HG03469 (cell line): Measurements from ENCODE around the gene HOXA4.

Experiments used
- ATAC-seq: cut with Tn5 transposase; IDR thresholded peaks from one replicate; pipeline ENCODE4 v1.9.1; 2021; ENCODE audit warnings: mild to moderate bottlenecking, moderate library complexity, moderate number of reproducible peaks; ENCODE audit not compliant: unreplicated experiment

Gene HOXA4

GRCh38 chr7:27158436-27159265 lies 28.1 kb upstream of the HOXA4 start:
- ATAC-seq = no peak

- ATAC-seq = no peak
Observed at GRCh38 chr7:27157702-27158431, 27.3 kb upstream of the HOXA4 start.

- ATAC-seq = no peak
Observed at GRCh38 chr7:27156916-27157701, 26.6 kb upstream of the HOXA4 start.

- no peak for ATAC-seq
Observed at GRCh38 chr7:27156508-27156898, 25.9 kb upstream of the HOXA4 start, which contains the start of gene HOXA7. HOXA7 (minus strand) TSS chr7:27156675; CDS start chr7:27156545, 130 bp downstream.

GRCh38 chr7:27155816-27156507 lies 25.4 kb upstream of the HOXA4 start:
- ATAC-seq = no peak

GRCh38 chr7:27154901-27155815 lies 24.6 kb upstream of the HOXA4 start:
- no peak for ATAC-seq

- ATAC-seq = no peak
Observed at GRCh38 chr7:27154369-27154768, 23.8 kb upstream of the HOXA4 start.

- ATAC-seq = no peak
Observed at GRCh38 chr7:27153526-27153925, 23.0 kb upstream of the HOXA4 start.

- ATAC-seq = no peak
Observed at GRCh38 chr7:27152816-27153442, 22.4 kb upstream of the HOXA4 start.

GRCh38 chr7:27151931-27152815 lies 21.6 kb upstream of the HOXA4 start, which contains the start of gene HOXA3:
HOXA3 (minus strand) TSS chr7:27152583; CDS start chr7:27110640, 41,943 bp downstream.
- ATAC-seq = no peak

GRCh38 chr7:27151341-27151930 lies 20.9 kb upstream of the HOXA4 start:
- ATAC-seq = no peak

GRCh38 chr7:27150568-27151340 lies 20.2 kb upstream of the HOXA4 start:
- ATAC-seq = peak; percentile 68

GRCh38 chr7:27149842-27150567 lies 19.4 kb upstream of the HOXA4 start:
- no peak for ATAC-seq

- no peak for ATAC-seq
Observed at GRCh38 chr7:27148756-27149641, 18.4 kb upstream of the HOXA4 start.

GRCh38 chr7:27148031-27148755 lies 17.6 kb upstream of the HOXA4 start:
- ATAC-seq = no peak
